Nephron progenitor cell (in vitro differentiated cells): ENCODE results near the gene HTT.

Source experiments
- DNase-seq: peaks from one replicate; pipeline ENCODE4 v3.0.0; 2021
- H3K27ac Mint-ChIP-seq: 2 replicates; pipeline ENCODE4 v1.8.0; 2021; ENCODE audit warnings: mild to moderate bottlenecking, moderate library complexity, mixed read lengths
- H3K27me3 Mint-ChIP-seq: 2 replicates; pipeline ENCODE4 v1.8.0; 2021; ENCODE audit warnings: mild to moderate bottlenecking, low read depth, mixed read lengths; ENCODE audit not compliant: poor library complexity
- H3K36me3 Mint-ChIP-seq: 2 replicates; pipeline ENCODE4 v1.8.0; 2021; ENCODE audit warnings: low read depth, mixed read lengths
- H3K4me1 Mint-ChIP-seq: 2 replicates; pipeline ENCODE4 v1.8.0; 2021; ENCODE audit warnings: mixed read lengths
- H3K4me3 Mint-ChIP-seq: 2 replicates; pipeline ENCODE4 v1.8.0; 2021; ENCODE audit warnings: mild to moderate bottlenecking, moderate library complexity, mixed read lengths
- H3K9me3 Mint-ChIP-seq: 2 replicates; pipeline ENCODE4 v1.8.0; 2021; ENCODE audit warnings: mild to moderate bottlenecking, moderate library complexity, mixed read lengths
- CTCF ChIP-seq: fragments of 200-600 bp; sonication (generic); IDR thresholded peaks from 2 replicates; pipeline ENCODE4 v1.5.0; 2021; ENCODE audit warnings: antibody characterized with exemption

The HTT gene

GRCh38 chr4:3208826-3209225 is 134.3 kb downstream of the HTT start:
- peaks cover 31% of the 10 kb centered on the region for H3K4me1 Mint-ChIP-seq
- no peaks in the 10 kb centered on the region for H3K9me3 Mint-ChIP-seq
- no peak overlapping the region for H3K4me3 Mint-ChIP-seq
- DNase-seq: no peak
- H3K27ac Mint-ChIP-seq: no peak overlapping the region
- peaks cover 67% of the 10 kb centered on the region for H3K36me3 Mint-ChIP-seq
- H3K27me3 Mint-ChIP-seq: no peaks in the 10 kb centered on the region
- TF ChIP-seq CTCF: no peak

GRCh38 chr4:3209551-3210325 is 135.3 kb downstream of the HTT start:
- TF ChIP-seq CTCF: no peak
- Mint-ChIP-seq H3K9me3 (no peaks in the 10 kb centered on the region), H3K4me1 (peaks cover 22% of the 10 kb centered on the region), H3K27ac (peak overlapping the region; percentile 23), H3K4me3 (no peak overlapping the region), H3K27me3 (no peaks in the 10 kb centered on the region), H3K36me3 (peaks cover 69% of the 10 kb centered on the region)
- no peak for DNase-seq

- Mint-ChIP-seq H3K4me1 (peaks cover 20% of the 10 kb centered on the region), H3K9me3 (no peaks in the 10 kb centered on the region), H3K4me3 (no peak overlapping the region), H3K36me3 (peaks cover 75% of the 10 kb centered on the region), H3K27ac (no peak overlapping the region), H3K27me3 (no peaks in the 10 kb centered on the region)
- no peak for TF ChIP-seq CTCF
- DNase-seq: no peak
Measured at GRCh38 chr4:3210467-3210866, 136.0 kb downstream of the HTT start.

- Mint-ChIP-seq H3K4me3 (no peak overlapping the region), H3K27ac (no peak overlapping the region), H3K9me3 (no peaks in the 10 kb centered on the region), H3K27me3 (peaks cover 3% of the 10 kb centered on the region), H3K4me1 (peaks cover 9% of the 10 kb centered on the region), H3K36me3 (peaks cover 81% of the 10 kb centered on the region)
- DNase-seq: no peak
- TF ChIP-seq CTCF: no peak
Measured at GRCh38 chr4:3211866-3212265, 137.4 kb downstream of the HTT start.

- Mint-ChIP-seq H3K4me1 (peaks cover 4% of the 10 kb centered on the region), H3K4me3 (no peak overlapping the region), H3K9me3 (no peaks in the 10 kb centered on the region), H3K36me3 (peaks cover 81% of the 10 kb centered on the region), H3K27ac (no peak overlapping the region), H3K27me3 (peaks cover 5% of the 10 kb centered on the region)
- no peak for TF ChIP-seq CTCF
- no peak for DNase-seq
Measured at GRCh38 chr4:3212391-3213105, 138.1 kb downstream of the HTT start.

GRCh38 chr4:3213106-3213425 is 138.6 kb downstream of the HTT start:
- Mint-ChIP-seq H3K27me3 (peaks cover 5% of the 10 kb centered on the region), H3K9me3 (no peaks in the 10 kb centered on the region), H3K27ac (no peak overlapping the region), H3K36me3 (peaks cover 79% of the 10 kb centered on the region), H3K4me3 (no peak overlapping the region), H3K4me1 (no peaks in the 10 kb centered on the region)
- TF ChIP-seq CTCF: no peak
- no peak for DNase-seq
